GM18526 (cell line): Measurements from ENCODE around the gene FRRS1.

Experiments
- POLR2A ChIP-seq: IDR thresholded peaks from 3 replicates; pipeline ENCODE4 v1.6.1; 2011; ENCODE audit not compliant: insufficient read length; ENCODE audit errors: extremely low read depth

The FRRS1 gene

DNA sequence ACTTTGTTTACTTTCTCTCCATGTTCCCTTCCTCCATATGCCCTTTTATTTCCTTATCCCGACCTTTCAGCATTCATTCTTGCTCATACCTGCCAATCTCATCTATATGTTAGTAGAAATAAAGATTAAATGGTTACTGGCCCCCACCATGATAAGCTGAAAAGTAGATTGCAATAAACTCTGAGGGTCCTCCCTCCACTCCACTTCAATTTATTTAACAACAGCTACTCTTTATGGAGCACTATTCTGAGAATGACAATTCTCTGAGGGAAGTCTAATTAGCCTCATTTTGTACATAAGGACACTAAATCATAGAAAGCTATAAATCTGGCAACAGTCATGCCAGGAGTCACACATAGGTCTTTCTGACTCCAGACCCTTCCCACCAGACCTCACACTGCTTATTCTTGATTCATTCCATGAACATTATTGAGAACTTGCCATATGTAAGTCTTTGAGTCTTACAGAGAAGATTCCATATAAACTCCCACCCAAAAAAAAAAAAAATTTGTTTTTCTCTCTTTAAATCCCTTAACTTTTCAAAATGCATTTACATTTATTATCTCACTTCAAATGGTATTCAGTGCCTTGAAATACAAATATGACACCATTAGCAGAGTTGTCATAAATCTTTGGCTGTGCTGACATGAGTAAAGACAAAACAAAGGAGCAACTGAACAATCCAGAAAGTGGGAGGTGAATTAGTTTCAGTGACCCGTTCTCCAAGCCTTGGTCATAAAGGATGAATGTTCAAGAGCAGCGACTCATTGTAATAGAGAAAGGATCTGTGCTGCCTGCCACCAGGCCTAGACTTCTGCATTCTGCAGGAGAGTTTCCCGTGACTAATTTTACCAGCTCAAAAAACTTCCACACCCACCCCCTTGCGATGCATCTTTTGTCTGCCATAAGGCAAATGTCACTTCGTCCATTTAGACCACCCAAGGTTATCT lies 92.0 kb downstream of the FRRS1 start:
- TF ChIP-seq POLR2A, result no peak

- TF ChIP-seq POLR2A, result no peak
Measured at GRCh38 chr1:99673315-99673714, 93.1 kb downstream of the FRRS1 start.

- TF ChIP-seq POLR2A, result no peak
Measured at GRCh38 chr1:99672530-99673213, 93.8 kb downstream of the FRRS1 start.

DNA sequence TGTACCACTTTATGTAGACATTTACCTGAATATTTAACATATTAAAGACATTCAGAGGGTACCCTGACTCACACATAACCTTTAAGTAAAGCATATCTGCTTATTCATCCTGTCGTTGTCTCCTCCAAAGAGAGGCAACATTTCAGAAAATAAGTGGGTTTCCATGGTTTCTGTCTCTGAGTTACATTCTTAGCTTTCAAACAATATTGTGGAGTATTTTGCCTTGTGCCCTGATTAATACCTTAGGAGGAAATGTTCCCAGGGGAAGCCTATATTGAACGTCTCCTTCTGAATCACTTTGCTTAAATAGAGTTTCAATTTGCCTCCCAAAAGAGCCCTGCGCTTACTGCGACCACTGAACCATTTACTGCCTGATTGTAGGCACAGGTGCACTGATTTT lies 94.4 kb downstream of the FRRS1 start:
- TF ChIP-seq POLR2A, result no peak

DNA sequence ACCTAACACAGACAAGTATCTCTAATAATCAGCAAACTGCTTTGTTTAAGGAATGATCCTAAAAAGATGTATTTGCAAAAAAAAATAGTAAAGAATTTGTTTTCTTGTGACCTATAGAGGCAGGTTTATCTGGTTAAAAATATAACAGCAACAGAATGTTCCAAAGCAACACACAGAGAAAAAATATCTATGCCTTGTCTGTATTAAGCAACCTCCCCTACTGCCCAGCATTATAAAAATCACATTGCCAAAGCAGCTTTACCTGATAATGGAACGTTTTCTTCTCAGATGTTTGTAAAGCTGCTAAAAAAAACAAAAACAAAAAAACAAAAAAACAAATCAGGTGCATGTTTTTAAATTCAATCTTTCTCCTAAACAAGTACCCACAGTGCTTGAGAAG lies 95.9 kb downstream of the FRRS1 start:
- no peak for TF ChIP-seq POLR2A

DNA sequence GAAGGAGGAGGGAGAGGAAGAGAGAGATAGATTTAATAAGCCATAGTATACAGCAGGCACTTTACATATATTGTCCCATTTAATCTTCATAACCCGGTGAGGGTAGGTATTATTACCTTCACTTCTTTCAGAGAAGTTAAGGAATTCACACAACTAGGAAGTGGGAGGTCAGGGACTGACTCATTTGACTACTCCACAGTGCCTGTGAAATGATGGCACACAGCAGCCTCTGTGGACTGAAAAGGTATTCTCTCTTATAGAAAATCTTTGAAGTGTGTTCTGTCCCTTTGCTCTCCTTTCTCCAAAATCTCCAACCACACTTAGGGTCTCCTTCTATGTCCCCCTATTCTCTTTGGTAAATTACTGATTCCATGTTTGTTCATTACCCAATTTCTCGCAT lies 96.6 kb downstream of the FRRS1 start:
- TF ChIP-seq POLR2A, result no peak

- no peak for TF ChIP-seq POLR2A
Measured at GRCh38 chr1:99669376-99669775, 97.1 kb downstream of the FRRS1 start.

DNA sequence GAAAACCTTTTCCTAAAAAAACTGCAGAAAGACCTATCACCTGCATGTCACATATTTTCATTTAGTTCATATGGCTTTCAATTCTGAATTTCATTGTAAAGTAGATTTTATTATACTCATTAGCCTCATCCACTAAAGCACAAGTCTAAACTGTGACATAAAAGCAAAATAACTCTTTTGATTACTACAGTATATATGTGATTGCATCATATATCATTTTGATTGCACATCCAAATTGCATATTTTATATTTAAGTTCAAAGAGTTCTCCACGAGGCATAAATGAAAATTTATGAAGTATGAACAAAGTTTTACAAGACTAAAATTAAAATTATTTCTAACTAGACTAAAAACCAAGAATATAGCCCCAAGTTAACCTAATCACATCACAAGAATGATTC lies 101.2 kb downstream of the FRRS1 start:
- TF ChIP-seq POLR2A, result no peak

DNA sequence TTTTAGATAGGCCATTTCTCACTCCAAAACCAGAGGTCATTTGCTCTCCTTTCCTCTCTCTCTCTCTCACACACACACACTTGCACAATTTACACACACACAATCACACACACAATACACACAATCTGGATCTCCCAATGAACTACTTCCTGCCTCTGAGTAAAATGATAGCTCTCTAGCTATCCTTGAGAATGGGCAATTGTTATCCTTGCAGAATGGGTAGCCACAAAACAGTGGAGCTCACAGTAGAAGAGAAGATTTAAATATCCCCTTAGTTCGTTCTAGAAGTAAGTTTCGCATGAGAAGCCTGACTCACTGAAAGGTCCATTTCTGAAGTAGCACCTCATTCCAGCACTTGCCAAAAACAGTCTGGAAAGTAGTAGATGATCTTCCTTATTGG lies 102.9 kb downstream of the FRRS1 start:
- no peak for TF ChIP-seq POLR2A

- TF ChIP-seq POLR2A, result no peak
Measured at GRCh38 chr1:99662539-99663080, 103.8 kb downstream of the FRRS1 start.

GRCh38 chr1:99661780-99662179 lies 104.7 kb downstream of the FRRS1 start:
- no peak for TF ChIP-seq POLR2A

GRCh38 chr1:99660496-99660895 lies 105.9 kb downstream of the FRRS1 start:
- no peak for TF ChIP-seq POLR2A

- TF ChIP-seq POLR2A, result no peak
Measured at GRCh38 chr1:99659755-99660210, 106.7 kb downstream of the FRRS1 start.
